Measurements from ENCODE around the gene RAB40B. TPM values are rescaled to one million over a fixed set of nuclear protein-coding genes. Genes with fewer than 3 reads are reported as not detected.

Gene RAB40B
- total RNA-seq, 1 donor from 2014 or later, result 29.2 TPM

DNA sequence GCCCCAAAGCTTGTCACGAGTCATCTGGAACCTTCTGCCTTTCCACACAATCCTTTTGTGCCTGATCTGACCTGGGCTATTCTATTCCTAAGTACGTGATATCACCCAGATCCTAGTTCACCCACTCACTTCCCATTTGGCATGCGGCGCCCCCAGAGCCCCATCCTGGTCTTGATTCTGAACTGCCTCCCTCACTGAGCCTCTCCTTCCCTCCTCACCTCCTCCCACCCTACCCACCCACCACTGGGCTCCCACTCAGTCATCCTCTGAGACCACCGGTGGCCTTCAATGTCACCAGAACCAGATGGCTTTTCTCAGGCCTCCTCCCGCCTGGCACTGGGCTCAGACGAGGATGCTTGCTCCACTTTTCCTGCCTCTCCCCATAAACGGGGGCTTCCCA lies 68.8 kb downstream of the RAB40B start:
- TF ChIP-seq POLR2AphosphoS5 (IDR thresholded peaks at IDR 0.05; ENCODE audit: insufficient read depth in 1 of 2, low read depth in 1 of 2) (no peak), POLR2A (IDR thresholded peaks at IDR 0.05) (no peak)
- TF ChIP-seq, protein P1, sequence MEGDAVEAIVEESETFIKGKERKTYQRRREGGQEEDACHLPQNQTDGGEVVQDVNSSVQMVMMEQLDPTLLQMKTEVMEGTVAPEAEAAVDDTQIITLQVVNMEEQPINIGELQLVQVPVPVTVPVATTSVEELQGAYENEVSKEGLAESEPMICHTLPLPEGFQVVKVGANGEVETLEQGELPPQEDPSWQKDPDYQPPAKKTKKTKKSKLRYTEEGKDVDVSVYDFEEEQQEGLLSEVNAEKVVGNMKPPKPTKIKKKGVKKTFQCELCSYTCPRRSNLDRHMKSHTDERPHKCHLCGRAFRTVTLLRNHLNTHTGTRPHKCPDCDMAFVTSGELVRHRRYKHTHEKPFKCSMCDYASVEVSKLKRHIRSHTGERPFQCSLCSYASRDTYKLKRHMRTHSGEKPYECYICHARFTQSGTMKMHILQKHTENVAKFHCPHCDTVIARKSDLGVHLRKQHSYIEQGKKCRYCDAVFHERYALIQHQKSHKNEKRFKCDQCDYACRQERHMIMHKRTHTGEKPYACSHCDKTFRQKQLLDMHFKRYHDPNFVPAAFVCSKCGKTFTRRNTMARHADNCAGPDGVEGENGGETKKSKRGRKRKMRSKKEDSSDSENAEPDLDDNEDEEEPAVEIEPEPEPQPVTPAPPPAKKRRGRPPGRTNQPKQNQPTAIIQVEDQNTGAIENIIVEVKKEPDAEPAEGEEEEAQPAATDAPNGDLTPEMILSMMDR (IDR thresholded peaks at IDR 0.05), result no peak
- no peak for DNase-seq (ENCODE audit: extremely low spot score in 2 of 2)
- no peaks in the 10 kb centered on the region for H3K27me3 ChIP-seq
- no peak overlapping the region for H3K27ac ChIP-seq
- no peak overlapping the region for H3K4me3 ChIP-seq
- H3K36me3 ChIP-seq, result peaks cover 0 to 44% of the 10 kb centered on the region in 2 donors
- H3K9me3 ChIP-seq, result no peaks in the 10 kb centered on the region
- intact Hi-C loops (cut with DNase I), result no loop called here
- no peaks in the 10 kb centered on the region for H3K4me1 ChIP-seq

DNA sequence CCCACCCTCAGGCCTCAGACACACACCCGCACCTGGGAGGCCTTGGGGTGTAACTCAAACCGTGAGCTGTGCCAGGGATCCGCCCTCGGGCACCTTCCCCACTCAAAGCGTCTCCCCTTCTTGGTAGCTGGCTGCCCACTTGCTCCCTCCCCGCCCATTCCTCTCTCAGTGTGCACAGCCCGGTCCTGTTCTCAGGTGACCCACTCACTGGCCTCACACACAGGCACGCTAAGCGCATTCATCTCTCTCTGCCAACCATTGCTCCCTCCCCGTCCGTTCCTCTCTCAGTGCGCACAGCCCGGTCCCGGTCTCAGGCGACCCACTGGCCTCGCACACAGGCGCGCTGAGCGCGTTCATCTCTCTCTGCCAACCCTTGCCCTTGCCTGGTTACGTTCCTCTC lies 71.1 kb downstream of the RAB40B start:
- Histone ChIP-seq H3K4me3 (no peak overlapping the region), H3K4me1 (no peaks in the 10 kb centered on the region), H3K27ac (no peak overlapping the region), H3K27me3 (no peaks in the 10 kb centered on the region), H3K36me3 (peaks cover 0 to 53% of the 10 kb centered on the region in 2 donors), H3K9me3 (no peaks in the 10 kb centered on the region)
- intact Hi-C loops (cut with DNase I), result no loop called here
- no peak for DNase-seq (ENCODE audit: extremely low spot score in 2 of 2)
- TF ChIP-seq, protein P1 (IDR thresholded peaks at IDR 0.05), result no peak
- TF ChIP-seq POLR2A (IDR thresholded peaks at IDR 0.05) (no peak), POLR2AphosphoS5 (IDR thresholded peaks at IDR 0.05; ENCODE audit: insufficient read depth in 1 of 2, low read depth in 1 of 2) (no peak)

DNA sequence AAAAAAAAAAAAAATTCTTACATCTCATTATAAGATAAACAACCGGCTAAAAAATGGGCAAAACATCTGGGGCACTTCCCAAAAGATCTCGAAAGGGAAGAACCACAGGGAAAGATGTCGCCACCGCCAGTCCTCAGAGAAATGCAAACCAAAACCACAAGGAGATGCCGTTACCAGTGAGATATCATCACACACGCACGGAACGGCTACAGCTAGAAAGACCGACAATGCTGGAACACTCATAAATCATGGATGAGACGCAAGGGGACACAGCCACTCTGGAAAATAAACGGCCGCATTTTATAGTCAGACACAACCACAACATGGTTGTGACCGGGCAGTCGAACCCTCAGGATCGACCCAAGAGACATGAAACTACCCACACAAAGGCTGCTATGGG lies 74.8 kb downstream of the RAB40B start:
- Histone ChIP-seq H3K9me3 (no peaks in the 10 kb centered on the region), H3K36me3 (peaks cover 0 to 79% of the 10 kb centered on the region in 2 donors), H3K27ac (no peak overlapping the region), H3K27me3 (no peaks in the 10 kb centered on the region), H3K4me3 (no peak overlapping the region), H3K4me1 (no peaks in the 10 kb centered on the region)
- TF ChIP-seq, protein P1 (IDR thresholded peaks at IDR 0.05), result no peak
- no peak for TF ChIP-seq POLR2AphosphoS5 (IDR thresholded peaks at IDR 0.05; ENCODE audit: insufficient read depth in 1 of 2, low read depth in 1 of 2)
- no peak for TF ChIP-seq POLR2A (IDR thresholded peaks at IDR 0.05)
- intact Hi-C loops (cut with DNase I), result no loop called here
- no peak for DNase-seq (ENCODE audit: extremely low spot score in 2 of 2)

DNA sequence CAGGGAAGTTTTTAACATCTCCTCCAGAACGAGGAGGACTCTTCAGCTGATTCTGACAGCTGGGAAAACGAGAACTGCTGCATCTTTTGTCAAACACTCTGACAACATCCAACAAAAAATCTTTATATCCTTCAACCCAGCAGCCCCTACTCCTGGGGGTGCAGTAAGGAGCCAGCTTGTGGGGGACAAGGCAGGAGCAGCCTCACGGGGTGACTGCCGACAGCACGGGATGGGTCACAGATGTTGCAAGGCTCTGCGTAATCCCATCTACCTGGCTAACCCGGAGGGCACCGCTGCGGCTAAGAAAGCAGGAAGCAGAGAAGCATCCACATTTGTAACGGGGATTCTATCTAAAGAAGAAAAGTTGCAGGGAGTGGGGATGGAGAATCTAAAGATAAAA lies 78.9 kb downstream of the RAB40B start:
- Histone ChIP-seq H3K4me3 (no peak overlapping the region), H3K27ac (no peak overlapping the region), H3K36me3 (peaks cover 0 to 85% of the 10 kb centered on the region in 2 donors), H3K27me3 (no peaks in the 10 kb centered on the region), H3K9me3 (no peaks in the 10 kb centered on the region), H3K4me1 (no peaks in the 10 kb centered on the region)
- no peak for DNase-seq (ENCODE audit: extremely low spot score in 2 of 2)
- intact Hi-C loops (cut with DNase I), result no loop called here
- TF ChIP-seq, protein P1 (IDR thresholded peaks at IDR 0.05), result no peak
- TF ChIP-seq POLR2AphosphoS5 (IDR thresholded peaks at IDR 0.05; ENCODE audit: insufficient read depth in 1 of 2, low read depth in 1 of 2) (no peak), POLR2A (IDR thresholded peaks at IDR 0.05) (no peak)

DNA sequence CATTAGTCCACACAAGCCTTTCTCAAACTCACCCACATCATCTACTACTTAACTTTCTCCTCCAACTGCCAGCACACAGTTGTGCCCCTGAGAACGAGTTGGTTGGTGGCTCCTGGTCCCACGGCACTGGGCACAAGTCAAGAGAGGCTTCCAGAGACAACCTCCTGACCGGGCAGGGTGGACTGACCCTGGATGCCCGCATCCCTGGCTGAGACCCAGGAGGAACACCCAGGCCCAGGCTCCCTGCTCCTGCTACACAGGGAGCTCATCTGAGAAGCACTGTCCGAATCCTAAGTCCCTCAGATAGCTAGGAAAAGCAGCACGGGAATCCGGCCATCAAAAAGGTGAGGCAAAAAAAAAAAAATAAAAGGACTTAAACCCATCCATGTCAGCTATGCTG lies 79.3 kb downstream of the RAB40B start:
- TF ChIP-seq POLR2A (IDR thresholded peaks at IDR 0.05), result no peak
- TF ChIP-seq, protein P1 (IDR thresholded peaks at IDR 0.05), result no peak
- H3K27ac ChIP-seq, result no peak overlapping the region
- H3K36me3 ChIP-seq, result peaks cover 0 to 81% of the 10 kb centered on the region in 2 donors
- H3K4me1 ChIP-seq, result no peaks in the 10 kb centered on the region
- intact Hi-C loops (cut with DNase I), result no loop called here
- no peak overlapping the region for H3K4me3 ChIP-seq
- H3K27me3 ChIP-seq, result no peaks in the 10 kb centered on the region
- DNase-seq (ENCODE audit: extremely low spot score in 2 of 2), result no peak
- H3K9me3 ChIP-seq, result no peaks in the 10 kb centered on the region

Measured in vagina (tissue), 2 donors.